ENCODE results near the gene AMDHD2.

GRCh38 chr16:2520097-2520783, at the start of gene AMDHD2:
- TF ChIP-seq ZNF274 (IDR thresholded peaks at IDR 0.05; ENCODE audit: low read depth, low read length) (no peak), YY1 (IDR thresholded peaks at IDR 0.05; ENCODE audit: insufficient read depth, insufficient read length) (no peak), SUZ12 (IDR thresholded peaks at IDR 0.05; ENCODE audit: extremely low read depth, insufficient read depth, insufficient read length) (no peak)
